Measurements from ENCODE around the gene ME3. TPM values are rescaled to one million over a fixed set of nuclear protein-coding genes. Genes with fewer than 3 reads are reported as not detected.

Gene ME3
- total RNA-seq, 1 experiment from 2014 or later: 2.9 TPM

DNA sequence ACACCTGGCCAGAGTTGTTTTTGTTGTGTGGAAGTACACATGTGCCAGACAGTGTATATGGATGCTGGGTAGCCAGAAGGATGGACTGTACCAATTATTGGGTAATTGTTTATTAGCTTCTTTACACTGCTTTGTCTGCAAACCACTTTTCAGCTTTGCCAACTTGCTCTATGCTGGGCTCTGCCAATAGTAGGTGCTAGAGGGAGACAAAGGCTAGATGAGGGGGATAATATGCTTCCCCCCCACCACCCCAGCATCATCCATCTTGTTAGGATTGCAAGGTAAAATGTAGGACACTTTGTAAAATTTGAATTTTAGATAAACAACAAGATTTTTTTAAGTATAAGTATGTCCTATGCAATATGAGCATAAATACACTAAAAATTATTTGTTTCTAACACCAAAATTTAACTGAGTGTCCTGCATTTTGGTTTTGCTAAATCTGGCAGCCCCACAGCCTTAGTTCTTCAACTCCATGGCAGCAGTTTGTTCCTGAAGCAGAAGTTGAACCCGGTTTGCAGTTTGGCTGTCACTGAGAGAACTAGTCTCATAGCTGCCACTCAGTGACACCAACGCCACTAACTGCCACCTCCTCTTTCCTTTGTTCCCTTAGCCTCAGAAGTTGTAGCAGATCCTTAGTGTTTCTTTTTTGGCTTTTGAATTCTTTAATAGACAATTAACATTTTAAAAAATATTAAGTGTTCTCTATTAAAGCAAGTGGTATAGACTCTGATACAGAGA, 219.0 kb downstream of the ME3 start:
- H3K4me3 ChIP-seq: no peak overlapping the region
- no peaks in the 10 kb centered on the region for H3K36me3 ChIP-seq
- peaks cover 5% of the 10 kb centered on the region for H3K4me1 ChIP-seq (replicated peaks)
- H3K27me3 ChIP-seq (replicated peaks): no peaks in the 10 kb centered on the region
- no peak overlapping the region for H3K27ac ChIP-seq
- no peak for DNase-seq (ENCODE audit: low read depth in 1 of 2, low spot score in 2 of 2)
- H3K9me3 ChIP-seq (replicated peaks): no peaks in the 10 kb centered on the region

DNA sequence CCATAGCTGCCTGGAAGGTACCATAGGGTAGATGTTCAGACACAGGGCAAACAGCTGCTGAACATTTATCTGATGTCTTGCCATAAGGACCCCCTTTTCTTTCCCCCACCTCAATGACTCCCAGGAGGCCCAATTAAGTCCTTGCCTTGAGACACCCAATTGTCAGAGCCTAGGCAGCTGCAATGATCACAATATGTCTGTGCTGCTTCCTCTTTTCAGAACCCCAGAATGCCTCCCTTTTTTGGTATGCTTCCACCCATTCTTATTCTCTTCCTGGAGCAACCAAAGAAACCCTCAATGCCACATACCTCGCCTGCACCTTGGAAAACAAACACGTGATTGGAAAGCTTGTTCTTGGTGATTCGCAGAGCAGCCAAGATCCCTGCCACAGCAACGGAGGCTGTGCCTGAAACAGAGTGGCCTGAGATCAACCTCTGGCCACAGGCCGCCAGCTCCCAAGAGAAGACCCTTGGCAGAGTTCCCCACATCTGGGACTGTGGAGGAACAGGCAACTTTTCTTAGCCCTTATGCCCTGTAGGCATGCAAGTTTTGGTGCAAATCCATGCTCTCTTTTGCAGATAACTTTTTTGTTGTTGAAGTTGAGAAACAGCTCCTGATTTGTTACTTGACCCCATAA, 222.3 kb downstream of the ME3 start:
- H3K27ac ChIP-seq: no peak overlapping the region
- DNase-seq (ENCODE audit: low read depth in 1 of 2, low spot score in 2 of 2): no peak
- no peaks in the 10 kb centered on the region for H3K36me3 ChIP-seq
- H3K9me3 ChIP-seq (replicated peaks): no peaks in the 10 kb centered on the region
- H3K27me3 ChIP-seq (replicated peaks): no peaks in the 10 kb centered on the region
- H3K4me3 ChIP-seq: no peak overlapping the region
- no peaks in the 10 kb centered on the region for H3K4me1 ChIP-seq (replicated peaks)

DNA sequence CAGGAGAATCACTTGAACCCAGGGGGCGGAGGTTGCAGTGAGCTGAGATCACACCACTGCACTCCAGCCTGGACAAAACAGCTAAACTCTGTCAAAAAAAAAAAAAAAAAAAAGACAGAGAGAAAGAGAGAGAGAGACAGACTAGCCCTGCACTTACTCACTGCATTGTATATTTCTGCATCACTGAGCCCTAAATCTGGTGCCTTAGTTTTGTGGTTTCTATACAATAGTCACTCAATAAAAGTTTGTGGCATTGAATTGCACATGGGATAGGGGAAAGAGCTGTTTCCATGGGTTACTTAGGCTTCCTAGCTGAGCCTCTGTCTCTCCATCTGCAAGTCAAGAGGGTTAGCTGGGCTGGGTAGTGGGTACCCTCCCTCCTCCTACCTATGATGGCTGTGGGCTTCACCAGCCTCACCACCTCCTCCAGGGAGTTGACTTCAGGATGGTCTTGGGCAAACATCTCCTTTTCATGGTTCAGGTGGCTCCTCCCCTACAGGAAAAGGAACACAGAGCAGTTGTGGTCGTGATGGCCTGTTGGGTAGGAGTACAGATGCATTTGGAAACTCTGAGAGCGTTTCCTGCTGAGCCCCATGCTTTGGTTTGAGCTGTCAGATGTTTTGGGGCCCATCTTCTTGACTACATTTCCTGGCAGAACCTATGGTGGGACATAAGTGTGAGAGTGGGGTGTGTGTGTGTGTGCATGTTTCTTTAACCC, 224.5 kb downstream of the ME3 start:
- DNase-seq (ENCODE audit: low read depth in 1 of 2, low spot score in 2 of 2): no peak
- Histone ChIP-seq H3K4me1 (replicated peaks) (no peaks in the 10 kb centered on the region; the same call in 1 of the 2 replicates), H3K36me3 (no peaks in the 10 kb centered on the region), H3K27ac (no peak overlapping the region), H3K9me3 (replicated peaks) (no peaks in the 10 kb centered on the region), H3K27me3 (replicated peaks) (no peaks in the 10 kb centered on the region), H3K4me3 (no peak overlapping the region)

DNA sequence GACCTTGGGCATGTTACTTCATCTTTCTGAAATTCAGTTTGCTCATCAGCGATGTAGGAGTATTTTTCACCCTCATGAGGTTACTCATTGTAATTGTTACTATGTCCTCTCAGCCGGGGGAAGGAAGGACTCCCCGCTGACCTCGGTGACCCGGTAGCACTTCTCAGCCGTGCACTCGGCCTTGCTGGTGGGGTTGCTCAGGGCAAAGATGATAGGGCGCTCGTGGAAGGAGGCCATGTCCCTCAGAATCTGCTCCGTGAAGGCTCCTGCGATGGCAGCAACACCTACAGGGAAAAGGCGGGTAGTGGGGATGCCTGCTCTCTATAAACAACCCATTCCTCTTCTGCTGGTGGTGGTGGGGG, 225.5 kb downstream of the ME3 start:
- peaks cover 9% of the 10 kb centered on the region for H3K4me1 ChIP-seq (replicated peaks)
- DNase-seq (ENCODE audit: low read depth in 1 of 2, low spot score in 2 of 2): no peak
- no peaks in the 10 kb centered on the region for H3K9me3 ChIP-seq (replicated peaks)
- no peak overlapping the region for H3K4me3 ChIP-seq
- no peaks in the 10 kb centered on the region for H3K27me3 ChIP-seq (replicated peaks)
- no peaks in the 10 kb centered on the region for H3K36me3 ChIP-seq
- H3K27ac ChIP-seq: no peak overlapping the region

DNA sequence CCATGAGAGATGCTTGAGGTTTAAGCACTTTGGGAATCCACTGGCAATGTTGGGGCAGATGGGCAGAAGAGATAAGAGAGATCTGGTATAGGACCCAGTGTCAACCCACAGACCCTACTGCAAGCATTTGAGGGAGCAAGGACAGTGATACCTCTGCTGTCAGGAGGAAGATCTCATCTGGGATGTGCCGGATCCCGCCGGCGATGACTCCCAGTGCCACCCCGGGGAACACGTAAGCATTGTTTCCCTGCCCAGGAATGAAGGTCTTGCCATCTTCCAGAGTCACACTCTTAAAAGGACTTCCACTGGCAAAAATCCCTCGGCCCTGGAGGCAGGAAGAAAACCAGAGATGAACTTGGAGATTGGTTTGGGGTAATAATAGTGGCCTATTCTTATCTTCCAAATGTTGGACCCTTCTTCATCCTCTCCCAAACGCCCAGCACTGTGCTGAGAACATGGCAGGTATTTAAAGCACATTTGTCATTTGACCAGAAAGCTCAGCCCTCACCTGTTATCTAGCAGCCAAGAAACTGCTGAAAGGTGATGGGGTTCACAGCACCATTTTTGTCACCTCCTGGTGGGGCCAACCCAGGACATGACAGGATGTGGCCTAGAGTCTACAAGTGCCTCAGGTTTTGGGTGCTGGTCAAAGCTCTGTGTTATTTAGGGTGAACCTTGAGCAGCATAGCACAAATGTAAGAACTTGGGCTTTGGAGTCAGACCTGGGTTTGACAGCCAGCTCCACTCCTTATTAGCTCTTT, 226.1 kb downstream of the ME3 start:
- no peak for DNase-seq (ENCODE audit: low read depth in 1 of 2, low spot score in 2 of 2)
- no peak overlapping the region for H3K27ac ChIP-seq
- no peak overlapping the region for H3K4me3 ChIP-seq
- no peaks in the 10 kb centered on the region for H3K36me3 ChIP-seq
- no peaks in the 10 kb centered on the region for H3K9me3 ChIP-seq (replicated peaks)
- peaks cover 9% of the 10 kb centered on the region for H3K4me1 ChIP-seq (replicated peaks)
- H3K27me3 ChIP-seq (replicated peaks): no peaks in the 10 kb centered on the region

DNA sequence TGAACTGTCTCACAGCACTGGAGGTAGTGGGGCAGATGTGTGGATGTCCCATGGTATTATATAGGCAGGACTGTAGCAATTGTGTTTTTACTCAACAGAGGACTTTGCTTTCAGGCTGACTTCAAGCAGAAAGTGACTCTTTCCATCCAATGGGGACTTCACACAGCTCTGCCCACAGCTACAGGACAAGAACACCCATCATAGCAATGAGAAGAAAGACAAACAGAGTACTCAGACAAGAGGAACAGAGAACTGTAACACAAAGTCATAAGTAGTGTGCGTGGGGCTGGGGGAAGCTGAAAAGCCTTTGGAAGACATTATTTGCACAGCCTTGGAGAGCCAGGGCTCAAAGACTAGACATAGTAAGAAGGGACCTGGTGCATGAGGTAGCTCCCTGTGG, 227.4 kb downstream of the ME3 start:
- H3K4me3 ChIP-seq: no peak overlapping the region
- H3K36me3 ChIP-seq: no peaks in the 10 kb centered on the region
- no peak for DNase-seq (ENCODE audit: low read depth in 1 of 2, low spot score in 2 of 2)
- H3K9me3 ChIP-seq (replicated peaks): no peaks in the 10 kb centered on the region
- H3K4me1 ChIP-seq (replicated peaks): peaks cover 9% of the 10 kb centered on the region
- no peak overlapping the region for H3K27ac ChIP-seq
- no peaks in the 10 kb centered on the region for H3K27me3 ChIP-seq (replicated peaks)

DNA sequence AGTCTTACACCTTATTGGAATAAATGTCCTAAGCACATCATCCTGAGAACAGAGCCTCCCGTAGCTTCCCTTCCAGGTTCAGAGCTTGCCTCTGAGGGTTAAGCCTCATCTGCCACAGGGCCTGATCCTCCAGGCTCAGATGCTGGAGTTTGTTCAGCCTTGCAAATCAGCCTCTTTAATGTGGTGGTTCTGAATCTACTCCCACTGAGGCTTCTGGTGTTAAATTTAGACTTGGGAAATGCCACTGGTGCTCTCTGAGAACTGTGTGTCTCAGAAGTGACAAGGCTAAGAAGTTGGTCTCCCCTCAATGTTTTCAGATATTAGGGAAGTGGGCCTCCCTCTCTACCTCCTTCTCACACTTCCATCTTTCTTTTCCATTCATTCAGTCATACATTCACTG, 229.0 kb downstream of the ME3 start:
- H3K4me3 ChIP-seq: no peak overlapping the region
- no peak overlapping the region for H3K27ac ChIP-seq
- no peaks in the 10 kb centered on the region for H3K27me3 ChIP-seq (replicated peaks)
- DNase-seq (ENCODE audit: low read depth in 1 of 2, low spot score in 2 of 2): no peak
- H3K36me3 ChIP-seq: no peaks in the 10 kb centered on the region
- peaks cover 9% of the 10 kb centered on the region for H3K4me1 ChIP-seq (replicated peaks)
- H3K9me3 ChIP-seq (replicated peaks): no peaks in the 10 kb centered on the region

DNA sequence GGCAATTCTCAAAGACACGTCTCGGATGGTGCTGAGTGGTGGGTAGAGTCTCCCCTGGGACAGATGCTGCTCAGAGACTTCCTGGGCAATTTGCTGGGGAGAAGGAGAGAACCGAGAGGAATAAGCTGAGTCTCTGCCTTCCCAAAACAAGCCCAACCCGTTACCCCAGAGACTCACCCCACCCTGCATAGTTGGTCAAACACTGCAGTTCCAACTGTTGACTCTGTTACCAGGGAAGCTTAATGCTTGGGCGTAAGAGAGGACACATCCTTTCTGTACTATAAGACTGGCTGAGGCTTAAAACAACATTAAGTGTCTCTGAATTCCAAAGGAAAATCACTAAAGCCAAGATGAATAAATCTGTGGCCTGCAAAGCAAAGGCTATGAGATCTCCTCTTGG, 229.6 kb downstream of the ME3 start:
- no peak for DNase-seq (ENCODE audit: low read depth in 1 of 2, low spot score in 2 of 2)
- Histone ChIP-seq H3K27ac (no peak overlapping the region), H3K4me3 (no peak overlapping the region), H3K36me3 (no peaks in the 10 kb centered on the region), H3K4me1 (replicated peaks) (peaks cover 9% of the 10 kb centered on the region), H3K27me3 (replicated peaks) (no peaks in the 10 kb centered on the region), H3K9me3 (replicated peaks) (no peaks in the 10 kb centered on the region)

DNA sequence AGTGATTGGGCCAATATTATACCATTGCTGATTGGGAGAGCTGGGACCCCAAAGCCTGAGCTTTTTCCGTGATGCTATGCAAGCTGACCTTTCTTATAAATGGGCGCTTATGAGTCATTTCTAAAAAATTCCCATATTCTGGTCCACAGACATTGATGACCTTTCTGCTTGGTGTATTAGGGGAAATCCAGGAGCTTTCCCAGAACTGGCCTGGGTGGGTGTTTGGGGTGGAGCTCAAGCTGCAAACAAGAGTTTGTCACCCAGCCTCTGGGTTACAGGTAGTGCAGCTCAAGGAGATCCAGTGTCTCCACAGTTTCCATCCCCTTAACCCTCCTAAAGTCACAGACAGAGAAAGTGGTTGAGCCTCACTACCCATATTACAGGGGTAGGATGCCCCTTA, 230.0 kb downstream of the ME3 start:
- Histone ChIP-seq H3K4me3 (no peak overlapping the region), H3K36me3 (no peaks in the 10 kb centered on the region), H3K9me3 (replicated peaks) (no peaks in the 10 kb centered on the region), H3K4me1 (replicated peaks) (peaks cover 9% of the 10 kb centered on the region), H3K27me3 (replicated peaks) (no peaks in the 10 kb centered on the region), H3K27ac (no peak overlapping the region)
- peak in 1 of 2 experiments; percentile 16 for DNase-seq (ENCODE audit: low read depth in 1 of 2, low spot score in 2 of 2)

DNA sequence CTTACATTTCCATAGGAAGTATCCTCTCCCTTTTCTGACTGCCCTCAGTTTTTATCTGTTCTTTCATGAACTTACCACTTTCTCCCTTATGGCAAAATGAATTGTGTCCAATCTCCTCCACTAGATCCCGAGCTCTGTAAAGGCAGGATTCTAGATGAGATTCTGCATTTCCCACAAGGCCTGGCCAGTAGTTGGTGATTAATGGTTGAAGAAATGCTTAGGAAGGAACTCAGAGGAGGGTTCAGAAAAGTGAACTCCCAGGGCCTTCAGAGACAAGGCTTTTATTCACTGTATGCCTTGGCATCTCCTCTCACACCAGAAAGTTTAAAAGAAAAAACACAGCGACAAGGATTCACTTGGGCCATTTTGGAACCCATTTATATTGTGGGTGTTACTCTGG, 231.6 kb downstream of the ME3 start:
- no peaks in the 10 kb centered on the region for H3K27me3 ChIP-seq (replicated peaks)
- no peak overlapping the region for H3K4me3 ChIP-seq
- DNase-seq (ENCODE audit: low read depth in 1 of 2, low spot score in 2 of 2): no peak
- no peaks in the 10 kb centered on the region for H3K9me3 ChIP-seq (replicated peaks)
- H3K27ac ChIP-seq: no peak overlapping the region
- H3K4me1 ChIP-seq (replicated peaks): peaks cover 9% of the 10 kb centered on the region
- H3K36me3 ChIP-seq: no peaks in the 10 kb centered on the region

DNA sequence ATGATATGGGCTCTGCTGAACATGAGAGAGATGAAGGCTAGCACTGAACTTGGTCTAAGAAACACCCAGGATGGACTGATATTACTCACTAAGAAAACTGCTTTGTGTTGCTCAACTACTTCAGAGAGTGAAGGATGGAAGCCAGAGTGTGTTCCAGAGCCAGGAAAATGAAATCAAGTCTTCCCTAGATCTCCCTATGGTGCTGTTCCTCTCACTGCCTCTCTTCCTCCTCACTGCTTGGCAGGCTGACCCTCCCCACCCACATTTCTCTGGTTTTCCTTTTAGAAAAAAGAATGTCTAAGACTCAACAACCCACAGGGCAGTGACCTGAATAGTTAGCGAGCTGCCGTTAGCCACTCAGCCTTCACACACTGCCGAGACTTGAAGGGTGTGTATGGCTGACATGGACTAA, 232.1 kb downstream of the ME3 start:
- DNase-seq (ENCODE audit: low read depth in 1 of 2, low spot score in 2 of 2): no peak
- H3K4me3 ChIP-seq: no peak overlapping the region

DNA sequence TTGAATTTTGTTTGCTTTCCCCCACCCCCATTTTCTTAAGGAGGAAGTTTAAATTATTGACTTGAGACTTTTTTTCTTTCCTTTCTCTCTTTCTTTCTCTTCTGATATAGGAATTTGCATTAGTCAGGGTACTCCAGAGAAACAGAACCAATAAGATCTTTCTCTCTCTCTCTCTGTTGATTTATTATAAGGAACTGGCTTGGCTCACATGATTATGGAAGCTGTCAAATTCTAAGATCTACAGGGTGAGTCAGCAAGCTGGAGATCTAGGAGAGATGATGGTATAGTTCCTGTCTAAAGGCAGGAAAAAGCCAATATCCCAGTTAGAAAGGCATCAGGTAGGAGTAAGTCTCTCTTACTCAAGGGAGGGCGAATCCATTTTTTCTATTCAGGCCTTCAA, 233.7 kb downstream of the ME3 start:
- DNase-seq (ENCODE audit: low read depth in 1 of 2, low spot score in 2 of 2): no peak
- no peak overlapping the region for H3K4me3 ChIP-seq
- H3K27ac ChIP-seq: no peak overlapping the region
- H3K9me3 ChIP-seq (replicated peaks): no peaks in the 10 kb centered on the region
- no peaks in the 10 kb centered on the region for H3K36me3 ChIP-seq
- H3K27me3 ChIP-seq (replicated peaks): no peaks in the 10 kb centered on the region
- peaks cover 9% of the 10 kb centered on the region for H3K4me1 ChIP-seq (replicated peaks)

More for the DNA sequence above, 232.1 kb downstream of the ME3 start:
- H3K36me3 ChIP-seq: no peaks in the 10 kb centered on the region
- H3K27ac ChIP-seq: no peak overlapping the region
- no peaks in the 10 kb centered on the region for H3K9me3 ChIP-seq (replicated peaks)
- peaks cover 9% of the 10 kb centered on the region for H3K4me1 ChIP-seq (replicated peaks)
- H3K27me3 ChIP-seq (replicated peaks): no peaks in the 10 kb centered on the region

DNA sequence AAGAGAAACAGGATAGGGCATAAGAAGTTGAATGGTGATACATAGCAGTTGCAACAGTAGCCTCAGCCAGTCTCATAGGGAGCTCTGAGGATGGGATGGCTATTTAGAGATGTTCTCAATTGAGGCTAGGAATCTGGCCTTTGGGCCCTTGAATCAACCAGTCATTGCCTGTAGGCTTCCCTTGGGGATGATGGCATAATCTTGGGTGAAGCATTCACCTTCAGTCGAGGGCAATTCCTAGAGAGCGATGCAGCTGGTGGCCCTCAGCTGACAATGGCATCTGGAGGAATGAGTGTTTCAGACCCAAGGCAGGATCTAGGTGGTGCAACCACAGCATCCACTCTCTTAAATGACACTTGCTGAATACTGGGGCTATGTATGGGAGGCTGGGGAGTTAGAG, 236.7 kb downstream of the ME3 start:
- no peaks in the 10 kb centered on the region for H3K4me1 ChIP-seq (replicated peaks)
- H3K36me3 ChIP-seq: no peaks in the 10 kb centered on the region
- no peak for DNase-seq (ENCODE audit: low read depth in 1 of 2, low spot score in 2 of 2)
- no peak overlapping the region for H3K27ac ChIP-seq
- no peaks in the 10 kb centered on the region for H3K27me3 ChIP-seq (replicated peaks)
- no peak overlapping the region for H3K4me3 ChIP-seq
- no peaks in the 10 kb centered on the region for H3K9me3 ChIP-seq (replicated peaks)
